ENCODE measurements around the gene HCN3. TPM values are rescaled to one million over a fixed set of nuclear protein-coding genes. Genes with fewer than 3 reads are reported as not detected.
A peak's percentile ranks its signal among the peaks of the same experiment; 100 is the strongest.

HCN3 gene
- total and polyA plus RNA-seq, 2 of the 13 experiments (the other 11 are each of a cell fraction or from before 2014, with no cell fraction given), result 2.4 to 10.2 TPM

- TF ChIP-seq ZHX1 (CRISPR knock-in tag; IDR thresholded peaks at IDR 0.05; ENCODE audit: low read depth) (peak; percentile 64), NONO (IDR thresholded peaks at IDR 0.05) (no peak), NONO (CRISPR knock-in tag; conservative IDR thresholded peaks at IDR 0.05) (peak; percentile 48; the same call in 1 of the 2 replicates), IRF2 (CRISPR knock-in tag; IDR thresholded peaks at IDR 0.05) (no peak), NFYB (CRISPR knock-in tag; IDR thresholded peaks at IDR 0.05) (no peak), JUN (CRISPR knock-in tag; IDR thresholded peaks at IDR 0.05) (no peak), ATF7-NPFF (CRISPR knock-in tag; IDR thresholded peaks at IDR 0.05; ENCODE audit: low read depth) (peak; percentile 43; the same call in 1 of the 2 replicates), ZNF580 (CRISPR knock-in tag; IDR thresholded peaks at IDR 0.05; ENCODE audit: borderline replicate concordance, low read depth) (no peak), ZNF710 (CRISPR knock-in tag; IDR thresholded peaks at IDR 0.05; ENCODE audit: borderline replicate concordance) (no peak), HNF1A (IDR thresholded peaks at IDR 0.05; ENCODE audit: low read depth) (no peak), HNF1A (CRISPR knock-in tag; IDR thresholded peaks at IDR 0.05; ENCODE audit: borderline replicate concordance) (no peak), ARID3A (IDR thresholded peaks at IDR 0.05; ENCODE audit: low read depth, low read length) (no peak), MLX (CRISPR knock-in tag; IDR thresholded peaks at IDR 0.05) (no peak), ZNF317 (CRISPR knock-in tag; IDR thresholded peaks at IDR 0.05) (no peak)
Measured at GRCh38 chr1:155320661-155321617, 43.7 kb downstream of the HCN3 start, which contains the start of gene RUSC1 (continued).
